ENCODE measurements around the gene ZNF564. TPM values are rescaled to one million over a fixed set of nuclear protein-coding genes. Genes with fewer than 3 reads are reported as not detected.

ZNF564 gene
- total and polyA plus RNA-seq, 2 of the 8 experiments (the other 6 are each of a cell fraction or from before 2014, with no cell fraction given), result 0.89 to 10.4 TPM

DNA sequence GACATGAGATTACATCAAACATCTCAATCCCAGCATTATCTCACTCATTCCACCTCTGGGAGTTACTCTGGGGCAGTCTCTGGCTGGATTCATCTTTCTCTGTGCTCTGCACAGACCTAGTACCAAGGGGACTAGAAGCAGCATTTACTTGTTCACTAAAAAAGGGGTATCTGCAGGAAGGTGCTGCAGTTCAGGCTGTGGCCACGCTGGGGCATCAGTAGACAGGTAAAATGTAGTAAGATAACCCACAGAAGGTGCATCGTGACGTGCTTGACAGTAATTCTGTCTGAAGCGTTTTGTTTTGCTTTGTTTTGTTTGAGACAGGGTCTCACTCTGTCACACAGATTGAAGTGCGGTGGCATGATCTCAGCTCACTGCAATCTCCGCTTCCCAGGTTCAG lies 29.3 kb downstream of the ZNF564 start:
- Histone ChIP-seq H2BK15ac (ENCODE audit: low read length) (no peak overlapping the region), H3K4me1 (replicated peaks in 1 of 4; ENCODE audit: control insufficient read depth in 3 of 4, insufficient read depth in 4 of 4, low read length in 3 of 4) (no peaks in the 10 kb centered on the region), H4K8ac (ENCODE audit: extremely low read depth, insufficient read depth, low read length) (no peak overlapping the region), H3K4me3 (ENCODE audit: extremely low read depth in 1 of 4, insufficient read depth in 2 of 4, low read depth in 3 of 4, low read length in 4 of 4) (no peak overlapping the region), H3K14ac (ENCODE audit: insufficient read length) (no peak overlapping the region), H2AK5ac (ENCODE audit: low read depth, low read length) (no peak overlapping the region), H3K23me2 (ENCODE audit: low read depth, low read length) (no peaks in the 10 kb centered on the region), H3K23ac (ENCODE audit: insufficient read length) (no peak overlapping the region), H4K91ac (replicated peaks; ENCODE audit: insufficient read length, low read length) (no peak overlapping the region), H2BK5ac (ENCODE audit: low read depth, low read length) (no peak overlapping the region), H4K5ac (ENCODE audit: insufficient read length, low read depth, low read length) (no peak overlapping the region), H3K4me2 (ENCODE audit: insufficient read depth in 1 of 2, low read depth in 2 of 2, low read length in 2 of 2) (no peak overlapping the region), H3K9me3 (ENCODE audit: insufficient read depth in 2 of 2, low read depth in 1 of 2, low read length in 1 of 2) (peaks cover 60 to 79% of the 10 kb centered on the region in 2 experiments), H3K56ac (replicated peaks; ENCODE audit: insufficient read length, low read depth, low read length) (no peak overlapping the region), H3K79me2 (ENCODE audit: control insufficient read depth in 1 of 2, insufficient read depth in 2 of 2, low read length in 2 of 2) (no peaks in the 10 kb centered on the region), H2AFZ (ENCODE audit: low read length) (no peak overlapping the region), H3K36me3 (ENCODE audit: control insufficient read depth in 2 of 4, insufficient read depth in 4 of 4, low read length in 3 of 4) (peaks cover 13 to 35% (median 20%) of the 10 kb centered on the region in 4 experiments), H2BK20ac (ENCODE audit: low read length) (no peak overlapping the region), H3K79me1 (ENCODE audit: low read depth, low read length) (no peaks in the 10 kb centered on the region), H2BK120ac (replicated peaks; ENCODE audit: low read depth, low read length) (no peak overlapping the region), H3K9ac (replicated peaks in 1 of 4; ENCODE audit: extremely low read depth in 1 of 4, low read depth in 3 of 4, low read length in 3 of 4) (no peak overlapping the region), H4K20me1 (replicated peaks in 1 of 2; ENCODE audit: control insufficient read depth in 1 of 2, insufficient read depth in 2 of 2, low read length in 2 of 2) (no peaks in the 10 kb centered on the region), H3K27me3 (replicated peaks in 1 of 4; ENCODE audit: control insufficient read depth in 3 of 4, extremely low read depth in 1 of 4, insufficient read depth in 3 of 4, low read length in 3 of 4) (no peaks in the 10 kb centered on the region), H3K18ac (ENCODE audit: extremely low read depth, low read length) (no peak overlapping the region), H3K27ac (ENCODE audit: low read depth, low read length) (no peak overlapping the region), H3K4ac (replicated peaks; ENCODE audit: insufficient read length, low read depth, low read length) (no peak overlapping the region), H2BK12ac (ENCODE audit: low read depth, low read length) (no peak overlapping the region)
- WGBS, 2 experiments (ENCODE audit: extremely low coverage in 1 of 2, insufficient coverage in 1 of 2, insufficient read length in 1 of 2, insufficient replicate concordance in 2 of 2, low coverage in 1 of 2, low lambda C conversion rate in 2 of 2, missing lambda C conversion rate in 1 of 2), result 73% methylated on average over 6 of the region's 6 CpGs; no CpG with 5 or more reads in 1 of the 2 experiments
- FAIRE-seq (peak; percentile 28), DNase-seq (ENCODE audit: low read depth in 1 of 2, low spot score in 2 of 2) (peak; percentile 51 to 53)
- TF ChIP-seq SIRT6 (IDR thresholded peaks at IDR 0.05; ENCODE audit: low read length) (no peak), RAD21 (IDR thresholded peaks at IDR 0.05 in 1 of 2, conservative IDR thresholded peaks at IDR 0.05 in 1 of 2; ENCODE audit: low read depth in 2 of 2, low read length in 2 of 2) (peak; percentile 53 to 63)
- TF ChIP-seq, protein P1, sequence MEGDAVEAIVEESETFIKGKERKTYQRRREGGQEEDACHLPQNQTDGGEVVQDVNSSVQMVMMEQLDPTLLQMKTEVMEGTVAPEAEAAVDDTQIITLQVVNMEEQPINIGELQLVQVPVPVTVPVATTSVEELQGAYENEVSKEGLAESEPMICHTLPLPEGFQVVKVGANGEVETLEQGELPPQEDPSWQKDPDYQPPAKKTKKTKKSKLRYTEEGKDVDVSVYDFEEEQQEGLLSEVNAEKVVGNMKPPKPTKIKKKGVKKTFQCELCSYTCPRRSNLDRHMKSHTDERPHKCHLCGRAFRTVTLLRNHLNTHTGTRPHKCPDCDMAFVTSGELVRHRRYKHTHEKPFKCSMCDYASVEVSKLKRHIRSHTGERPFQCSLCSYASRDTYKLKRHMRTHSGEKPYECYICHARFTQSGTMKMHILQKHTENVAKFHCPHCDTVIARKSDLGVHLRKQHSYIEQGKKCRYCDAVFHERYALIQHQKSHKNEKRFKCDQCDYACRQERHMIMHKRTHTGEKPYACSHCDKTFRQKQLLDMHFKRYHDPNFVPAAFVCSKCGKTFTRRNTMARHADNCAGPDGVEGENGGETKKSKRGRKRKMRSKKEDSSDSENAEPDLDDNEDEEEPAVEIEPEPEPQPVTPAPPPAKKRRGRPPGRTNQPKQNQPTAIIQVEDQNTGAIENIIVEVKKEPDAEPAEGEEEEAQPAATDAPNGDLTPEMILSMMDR (IDR thresholded peaks at IDR 0.05; ENCODE audit: control extremely low read depth in 1 of 3, insufficient read depth in 1 of 3, low read depth in 1 of 3, low read length in 3 of 3), result peak; percentile 42 to 65 (median 48)
- ChIA-PET POLR2A (ENCODE audit: partially characterized antibody) (no interaction called here), CTCF (ENCODE audit: partially characterized antibody) (interaction anchor here (0.6 to 1.4 kb wide), 3 partner anchors 8 to 83 kb away, joined by 3 read pairs; no protein-coding TSS in a partner anchor)
